Esophagus squamous epithelium (tissue), 4 donors: ENCODE data around the gene ANGPTL4.
"Not testable (repeated sequence)": the region's sequence is repeated elsewhere in the genome, so short reads cannot be mapped to it uniquely, and the experiment has no call there.

Experiments used
- POLR2A ChIP-seq, 4 donors: fragments of 450-650 bp; IDR thresholded peaks; one replicate each; pipeline ENCODE4 v1.6.1; 2017; ENCODE audit warnings: antibody characterized with exemption in 4 of 4, mild to moderate bottlenecking in 4 of 4, moderate library complexity in 3 of 4
- TF ChIP-seq, protein P1 (sequence below), 6 experiments: fragments of 450-650 bp in 4 of 6; fragments of 200-600 bp in 2 of 6; sonication (generic) in 2 of 6; IDR thresholded peaks; one replicate each; pipeline ENCODE4 v1.5.1; 2016 to 2019; ENCODE audit warnings: antibody characterized with exemption in 6 of 6, mild to moderate bottlenecking in 4 of 6, moderate library complexity in 4 of 6

DNA sequence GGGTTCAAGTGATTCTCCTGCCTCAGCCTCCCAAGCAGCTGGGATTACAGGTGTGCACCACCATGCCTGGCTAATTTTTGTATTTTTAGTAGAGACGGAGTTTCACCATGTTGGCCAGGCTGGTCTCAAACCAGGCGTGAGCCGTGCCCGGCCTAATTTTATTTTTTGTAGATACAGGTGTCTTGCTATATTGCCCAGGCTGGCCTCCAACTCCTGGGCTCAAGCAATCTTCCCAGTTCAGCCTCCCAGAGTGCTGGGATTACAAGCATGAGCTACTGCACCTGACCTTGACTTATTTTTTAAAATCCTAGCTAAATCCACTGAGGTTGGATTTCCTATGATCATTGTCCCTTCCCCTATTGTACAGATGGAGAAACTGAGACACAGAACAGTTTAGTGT is 22.5 kb upstream of the ANGPTL4 start:
- TF ChIP-seq, protein P1, sequence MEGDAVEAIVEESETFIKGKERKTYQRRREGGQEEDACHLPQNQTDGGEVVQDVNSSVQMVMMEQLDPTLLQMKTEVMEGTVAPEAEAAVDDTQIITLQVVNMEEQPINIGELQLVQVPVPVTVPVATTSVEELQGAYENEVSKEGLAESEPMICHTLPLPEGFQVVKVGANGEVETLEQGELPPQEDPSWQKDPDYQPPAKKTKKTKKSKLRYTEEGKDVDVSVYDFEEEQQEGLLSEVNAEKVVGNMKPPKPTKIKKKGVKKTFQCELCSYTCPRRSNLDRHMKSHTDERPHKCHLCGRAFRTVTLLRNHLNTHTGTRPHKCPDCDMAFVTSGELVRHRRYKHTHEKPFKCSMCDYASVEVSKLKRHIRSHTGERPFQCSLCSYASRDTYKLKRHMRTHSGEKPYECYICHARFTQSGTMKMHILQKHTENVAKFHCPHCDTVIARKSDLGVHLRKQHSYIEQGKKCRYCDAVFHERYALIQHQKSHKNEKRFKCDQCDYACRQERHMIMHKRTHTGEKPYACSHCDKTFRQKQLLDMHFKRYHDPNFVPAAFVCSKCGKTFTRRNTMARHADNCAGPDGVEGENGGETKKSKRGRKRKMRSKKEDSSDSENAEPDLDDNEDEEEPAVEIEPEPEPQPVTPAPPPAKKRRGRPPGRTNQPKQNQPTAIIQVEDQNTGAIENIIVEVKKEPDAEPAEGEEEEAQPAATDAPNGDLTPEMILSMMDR (IDR thresholded peaks at IDR 0.05), result not testable (repeated sequence)
- not testable (repeated sequence) for TF ChIP-seq POLR2A (IDR thresholded peaks at IDR 0.05)
